ENCODE data around the gene OR52N5.

The OR52N5 gene

GRCh38 chr11:5783255-5783654 lies at the start of gene OR52N5:
OR52N5 (minus strand) TSS chr11:5783355; CDS start chr11:5778634, 4,721 bp downstream.
- no peak for DNase-seq

- DNase-seq: no peak
Observed at GRCh38 chr11:5831196-5831829, 48.2 kb upstream of the OR52N5 start.

GRCh38 chr11:5818245-5818886 lies 35.2 kb upstream of the OR52N5 start:
- no peak for DNase-seq

GRCh38 chr11:5815534-5815933 lies 32.4 kb upstream of the OR52N5 start:
- DNase-seq: no peak

- no peak for DNase-seq
Observed at GRCh38 chr11:5809905-5810795, 27.0 kb upstream of the OR52N5 start.

- DNase-seq: no peak
Observed at GRCh38 chr11:5809122-5809519, 26.0 kb upstream of the OR52N5 start.

- peak; percentile 55 for DNase-seq
Observed at GRCh38 chr11:5808500-5809121, 25.5 kb upstream of the OR52N5 start, which contains the start of gene OR52N2. OR52N2 (plus strand) TSS chr11:5808924; CDS start chr11:5820336, 11,412 bp downstream.

- DNase-seq: no peak
Observed at GRCh38 chr11:5807580-5807979, 24.4 kb upstream of the OR52N5 start.

- no peak for DNase-seq
Observed at GRCh38 chr11:5803982-5804381, 20.8 kb upstream of the OR52N5 start.

- DNase-seq: no peak
Observed at GRCh38 chr11:5796541-5796940, 13.4 kb upstream of the OR52N5 start.

- no peak for DNase-seq
Observed at GRCh38 chr11:5791165-5791564, 8.0 kb upstream of the OR52N5 start, which contains the start of gene OR52N1. OR52N1 (minus strand) TSS chr11:5791265; CDS start chr11:5788816, 2,449 bp downstream.

GRCh38 chr11:5767056-5767455 lies 16.1 kb downstream of the OR52N5 start:
- DNase-seq: no peak

GRCh38 chr11:5753943-5754342 lies 29.2 kb downstream of the OR52N5 start, which contains the start of gene OR52N4:
OR52N4 (plus strand) TSS chr11:5754243; CDS start chr11:5754741, 498 bp downstream.
- no peak for DNase-seq

GRCh38 chr11:5749836-5750235 lies 33.3 kb downstream of the OR52N5 start:
- no peak for DNase-seq

- DNase-seq: no peak
Observed at GRCh38 chr11:5746614-5747013, 36.5 kb downstream of the OR52N5 start.

- no peak for DNase-seq
Observed at GRCh38 chr11:5738431-5738830, 44.7 kb downstream of the OR52N5 start.

GRCh38 chr11:5737670-5738392 lies 45.3 kb downstream of the OR52N5 start:
- no peak for DNase-seq

- DNase-seq: no peak
Observed at GRCh38 chr11:5737091-5737490, 46.1 kb downstream of the OR52N5 start.

GRCh38 chr11:5736396-5736795 lies 46.8 kb downstream of the OR52N5 start, which contains the start of gene OR56B1:
OR56B1 (plus strand) TSS chr11:5736448; CDS start chr11:5736517, 69 bp downstream.
- no peak for DNase-seq

- no peak for DNase-seq
Observed at GRCh38 chr11:5727691-5728090, 55.5 kb downstream of the OR52N5 start.

- DNase-seq: no peak
Observed at GRCh38 chr11:5726351-5726750, 56.8 kb downstream of the OR52N5 start.

All from stimulated activated naive CD4-positive, alpha-beta T cell treated with Interleukin-2 at 50 U/mL for 16 hours (primary cell).